HG02763 (cell line): Measurements from ENCODE around the gene GADD45A.
"Not testable (repeated sequence)": the region's sequence is repeated elsewhere in the genome, so short reads cannot be mapped to it uniquely, and the experiment has no call there.

Source experiments
- ATAC-seq: cut with Tn5 transposase; IDR thresholded peaks from one replicate; pipeline ENCODE4 v1.9.1; 2021; ENCODE audit warnings: mild to moderate bottlenecking, moderate library complexity; ENCODE audit not compliant: unreplicated experiment

Gene GADD45A

DNA sequence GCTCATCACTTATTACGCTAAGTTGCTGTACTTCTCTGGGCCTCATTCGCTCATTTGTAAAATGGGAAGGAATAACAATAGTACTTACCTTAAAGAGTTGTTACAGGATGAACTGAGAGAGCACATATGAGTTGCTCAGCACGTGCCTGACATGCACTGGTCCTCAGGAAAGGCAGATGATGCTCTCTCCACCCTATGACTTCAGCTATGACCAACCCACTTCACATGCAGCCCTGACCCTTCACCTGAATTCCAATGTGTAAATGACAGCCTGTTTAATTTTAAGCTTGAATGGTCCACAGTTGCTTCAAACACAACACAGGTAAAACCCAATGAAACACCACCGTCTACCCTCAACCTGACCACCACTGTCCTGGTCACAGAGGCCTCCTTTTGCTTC is 32.9 kb downstream of the GADD45A start:
- ATAC-seq = no peak

DNA sequence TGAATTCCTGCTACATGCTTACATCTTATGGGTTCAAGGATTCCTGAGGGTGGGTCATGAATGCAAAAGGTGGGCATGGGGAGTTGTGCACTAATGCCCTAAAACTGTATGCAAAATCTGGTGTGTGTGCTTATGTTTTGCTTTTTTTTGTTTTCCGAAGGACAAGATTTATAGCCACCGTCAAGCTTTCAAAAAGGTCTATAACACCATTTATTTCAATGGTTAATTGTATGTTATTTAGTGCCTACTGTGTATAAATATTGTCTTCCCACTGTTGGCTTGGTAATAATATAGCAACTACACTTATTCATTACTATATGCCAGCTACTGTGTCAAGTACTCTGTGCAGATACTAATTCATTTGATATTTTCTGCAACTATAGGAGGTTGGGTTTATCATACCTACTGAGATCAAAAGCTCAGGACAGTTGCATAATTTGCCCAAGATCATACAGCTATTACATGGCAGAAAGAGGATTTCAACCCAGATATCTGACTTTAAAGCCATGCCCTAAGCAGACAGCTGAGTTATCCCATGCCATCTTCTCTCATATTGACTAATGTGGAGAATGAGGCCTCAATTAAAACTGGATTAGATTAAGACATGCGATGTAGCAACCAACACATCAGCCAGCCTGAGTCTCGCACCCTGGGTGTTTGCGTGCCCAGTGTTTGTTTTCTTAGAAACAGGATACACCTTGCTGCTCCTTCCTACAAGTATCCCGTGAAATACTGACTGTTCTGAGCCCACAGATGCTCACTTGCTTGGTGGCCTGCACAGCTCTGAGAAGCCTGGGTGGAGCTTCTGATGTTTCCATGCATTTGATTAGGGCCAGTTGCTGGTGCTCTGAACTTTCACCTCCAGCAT is 34.6 kb downstream of the GADD45A start:
- no peak for ATAC-seq

- ATAC-seq = no peak
Measured at GRCh38 chr1:67721112-67721511, 36.1 kb downstream of the GADD45A start.

GRCh38 chr1:67721650-67722291 is 36.8 kb downstream of the GADD45A start:
- peak; percentile 56 for ATAC-seq

DNA sequence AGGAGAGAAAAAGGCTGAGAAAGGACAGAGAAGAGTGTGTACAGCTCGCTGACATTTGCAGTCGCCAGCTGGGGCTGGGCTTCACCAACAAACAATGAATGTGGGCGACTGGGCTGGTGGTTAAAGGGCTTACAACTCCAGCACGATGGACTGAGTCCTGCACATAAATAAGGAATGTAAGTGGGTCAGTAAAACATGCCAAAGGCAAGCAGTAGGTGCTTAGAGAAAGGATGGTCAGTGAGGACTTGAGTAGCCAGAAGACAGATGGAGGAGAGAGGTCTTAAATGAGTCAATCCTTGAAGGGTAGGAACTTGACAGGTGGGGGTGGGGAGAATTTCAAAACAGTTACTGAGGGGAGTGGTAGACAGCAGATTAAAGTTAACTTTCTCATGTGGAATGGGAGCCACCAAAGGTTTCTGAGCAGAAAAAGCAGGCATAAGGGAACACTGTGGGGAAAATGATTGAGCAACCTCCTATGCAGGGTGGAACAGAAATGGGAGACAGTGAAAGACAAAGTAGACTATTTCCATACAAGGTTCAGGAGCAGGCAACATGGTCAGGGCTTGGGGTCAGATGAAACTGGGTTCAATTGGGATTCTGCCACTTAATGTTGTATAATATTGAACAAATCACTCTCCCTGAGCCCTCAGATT is 37.4 kb downstream of the GADD45A start:
- no peak for ATAC-seq

GRCh38 chr1:67723126-67723525 is 38.1 kb downstream of the GADD45A start:
- ATAC-seq = no peak

DNA sequence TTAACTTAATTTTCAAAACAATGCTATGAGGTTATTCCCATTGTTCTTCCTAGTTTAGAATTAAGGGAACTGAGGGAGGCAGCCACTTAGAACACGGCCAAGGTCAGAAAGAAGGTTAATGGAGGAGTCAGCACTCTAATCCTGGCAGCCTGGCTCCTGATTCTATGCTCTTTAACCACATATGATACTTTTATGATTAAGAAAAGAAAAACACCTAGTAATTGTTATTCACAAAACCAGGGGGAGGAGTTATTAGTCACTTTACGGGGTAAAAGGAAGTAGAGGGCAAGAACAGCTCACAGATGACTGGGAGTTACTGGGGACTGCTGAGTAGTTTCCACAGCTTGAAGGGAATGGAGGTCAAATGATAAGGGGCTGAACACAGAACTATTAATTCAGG is 38.6 kb downstream of the GADD45A start:
- peak; percentile 72 for ATAC-seq

- ATAC-seq = no peak
Measured at GRCh38 chr1:67724928-67725560, 40.0 kb downstream of the GADD45A start.

DNA sequence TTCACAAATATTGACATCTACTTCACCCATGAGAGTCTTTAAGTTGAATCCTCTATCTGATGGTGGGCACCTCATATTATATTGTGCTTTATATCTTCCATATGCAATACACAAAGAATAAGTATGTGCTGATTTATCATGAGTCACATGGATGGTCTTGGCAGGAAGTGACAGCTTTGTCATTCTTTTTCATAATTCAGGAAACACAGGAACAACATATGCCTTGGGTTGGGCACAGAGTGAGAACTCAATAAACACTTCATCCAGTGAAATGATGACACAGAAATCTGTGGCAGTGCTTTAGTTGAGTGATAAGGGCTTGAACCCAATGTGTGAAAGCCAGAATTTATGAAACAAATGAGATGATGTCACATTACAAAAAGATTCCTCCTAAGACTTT is 41.2 kb downstream of the GADD45A start:
- ATAC-seq = no peak

DNA sequence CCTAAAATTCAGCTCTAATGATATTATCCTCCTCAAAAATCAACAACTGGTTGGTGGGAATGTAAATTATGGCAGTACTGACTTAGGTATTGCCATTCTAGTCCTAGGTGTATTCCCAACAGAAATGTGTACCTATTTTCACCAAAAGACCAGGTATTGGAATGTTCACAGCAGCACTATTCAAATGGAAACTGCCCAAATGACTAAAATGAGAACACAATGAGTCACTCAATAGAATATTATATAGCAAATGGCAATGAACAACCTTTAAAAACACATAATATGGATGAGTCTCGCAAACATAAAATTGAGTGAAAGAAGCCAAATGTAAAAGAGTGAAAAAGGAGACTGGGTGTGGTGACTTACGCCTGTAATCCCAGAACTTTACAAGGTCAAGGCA is 44.9 kb downstream of the GADD45A start:
- no peak for ATAC-seq

DNA sequence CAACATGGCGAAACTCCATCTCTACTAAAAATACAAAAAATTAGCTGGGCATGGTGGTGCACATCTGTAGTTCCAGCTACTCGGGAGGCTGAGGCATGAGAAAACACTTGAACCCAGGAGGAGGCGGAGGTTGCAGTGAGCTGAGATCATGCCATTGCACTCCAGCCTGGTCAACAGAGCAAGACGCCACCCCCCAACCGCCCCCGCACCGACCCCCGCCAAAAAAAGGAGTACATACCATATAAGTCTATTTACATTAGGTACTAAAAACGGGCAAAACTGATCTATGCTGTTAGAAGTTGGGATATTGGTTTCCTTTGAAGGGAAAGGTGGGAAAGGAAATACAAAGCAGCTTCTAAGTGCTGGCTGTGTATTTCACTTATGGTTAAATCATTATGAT is 45.3 kb downstream of the GADD45A start:
- ATAC-seq = not testable (repeated sequence)

GRCh38 chr1:67731322-67731721 is 46.3 kb downstream of the GADD45A start:
- no peak for ATAC-seq

- ATAC-seq = peak; percentile 41
Measured at GRCh38 chr1:67732750-67733151, 47.8 kb downstream of the GADD45A start.

- no peak for ATAC-seq
Measured at GRCh38 chr1:67733681-67734322, 48.8 kb downstream of the GADD45A start.

DNA sequence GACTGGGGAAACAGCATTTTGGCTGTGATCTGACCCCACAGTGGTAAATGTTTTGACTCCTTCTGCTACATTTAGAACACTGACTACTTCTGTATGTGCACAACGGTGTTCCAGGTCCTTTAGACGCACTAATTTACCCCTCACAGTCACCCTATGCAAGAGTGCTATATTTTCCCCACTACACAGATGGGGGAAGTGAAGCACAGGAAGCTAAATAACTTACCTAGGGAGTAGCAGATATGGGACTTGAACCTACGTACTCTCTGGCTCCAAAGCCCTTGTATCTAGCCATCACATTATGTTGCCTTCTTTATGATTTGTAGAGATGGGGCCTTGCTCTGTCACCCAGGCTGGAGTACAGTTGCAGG is 49.3 kb downstream of the GADD45A start:
- ATAC-seq = no peak

DNA sequence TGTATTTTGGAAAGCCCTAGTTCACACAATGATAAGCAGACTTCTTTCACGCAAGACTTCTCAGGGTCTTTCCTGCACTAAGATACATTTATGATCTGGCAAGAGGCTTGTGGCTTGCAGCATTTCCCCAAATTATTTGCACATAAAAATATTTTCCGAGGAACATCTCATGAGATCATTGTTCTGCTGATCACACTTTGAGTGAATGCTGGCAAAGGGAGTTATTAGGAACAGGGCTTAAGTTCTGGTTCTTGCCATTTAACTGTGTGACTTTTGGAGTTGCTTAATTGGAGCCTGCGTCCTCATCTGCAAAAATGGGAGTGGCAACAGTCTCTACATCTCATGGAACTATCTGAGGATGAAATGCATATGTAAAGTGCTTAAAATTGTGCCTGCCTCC is 50.2 kb downstream of the GADD45A start:
- no peak for ATAC-seq

DNA sequence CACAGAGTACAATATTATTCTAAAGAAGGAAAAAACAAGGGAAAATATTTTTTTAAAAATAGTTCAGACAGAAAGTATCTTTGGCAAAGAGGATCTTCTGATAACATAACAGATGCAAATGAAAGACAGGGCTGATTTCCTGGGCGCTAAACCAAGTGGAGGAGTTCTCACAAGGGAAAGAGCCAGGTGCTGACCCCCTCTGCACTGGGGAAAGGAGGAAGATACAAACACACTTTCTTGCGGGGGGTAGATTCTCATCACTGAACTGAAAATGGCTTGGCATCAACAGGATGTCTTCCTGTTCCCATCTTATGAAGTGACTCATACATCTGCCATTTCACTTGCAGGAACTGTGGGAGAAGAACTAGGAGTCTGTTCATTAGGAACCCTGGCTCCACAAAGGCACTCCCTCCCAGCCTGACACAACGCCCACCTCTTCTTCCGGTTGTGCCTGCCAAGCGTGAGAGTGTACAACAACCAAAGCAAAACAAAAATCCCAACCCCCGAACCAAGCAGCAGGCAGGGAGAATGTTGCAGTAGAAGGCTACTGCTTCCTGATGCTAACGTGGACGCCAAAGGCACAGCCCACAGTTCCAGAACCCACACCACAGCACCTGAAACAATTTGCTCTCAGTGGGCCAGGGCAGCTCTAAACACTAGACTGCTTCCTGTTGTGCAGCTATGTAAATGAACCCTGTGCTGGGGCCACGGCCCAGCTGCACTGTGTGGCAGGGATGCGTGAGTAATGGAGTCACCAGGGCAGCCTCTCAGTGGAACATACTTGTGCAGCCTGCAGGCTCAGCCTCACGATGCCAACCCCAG is 51.0 kb downstream of the GADD45A start:
- ATAC-seq = peak; percentile 94

DNA sequence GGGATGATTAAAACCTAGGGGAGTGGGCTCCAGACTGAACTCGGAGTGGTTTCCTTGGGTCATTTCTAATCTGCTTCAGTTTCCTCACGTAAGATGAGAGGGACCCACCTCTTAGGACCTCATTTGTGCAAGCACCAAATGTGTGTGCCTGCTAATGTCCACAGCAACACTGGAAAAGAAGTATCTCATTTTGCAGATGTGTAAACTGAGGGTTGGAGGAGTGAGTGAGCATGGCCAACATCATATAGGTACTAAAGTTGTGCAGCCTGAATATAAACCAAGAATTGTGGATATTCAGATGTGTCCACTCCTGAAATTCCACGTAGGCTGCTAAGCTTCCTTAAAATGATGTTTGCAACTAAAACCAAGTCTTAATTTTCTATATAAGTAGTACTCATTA is 51.7 kb downstream of the GADD45A start:
- no peak for ATAC-seq

DNA sequence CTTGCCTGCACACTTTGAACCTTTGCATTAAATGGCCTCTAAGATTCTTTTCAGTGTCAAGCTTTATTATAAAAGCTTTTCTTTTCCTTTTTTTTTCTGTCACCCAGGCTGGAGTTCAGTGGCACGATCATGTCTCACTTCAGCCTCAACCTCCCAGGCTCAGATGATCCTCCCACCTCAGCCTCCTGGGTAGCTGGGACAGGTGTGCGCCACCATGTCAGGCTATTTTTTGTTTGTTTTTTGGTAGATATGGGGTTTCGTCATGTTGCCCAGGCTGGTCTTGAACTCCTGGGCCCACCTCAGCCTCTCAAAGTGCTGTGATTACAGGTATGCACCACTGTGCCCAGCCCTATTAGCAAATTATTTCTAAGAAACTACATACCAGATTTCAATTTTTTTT is 52.9 kb downstream of the GADD45A start:
- no peak for ATAC-seq
